ENCODE data around the gene LYL1. TPM values are rescaled to one million over a fixed set of nuclear protein-coding genes. Genes with fewer than 3 reads are reported as not detected.

LYL1 gene
- total and polyA plus RNA-seq, 9 of the 15 experiments (the other 6 are each of a cell fraction or from before 2014, with no cell fraction given), result 1.3 to 266 (median 34.0) TPM

GRCh38 chr19:13087295-13087694 is 15.4 kb downstream of the LYL1 start:
- H3K4me2 ChIP-seq (ENCODE audit: insufficient read depth, low read length), result no peak overlapping the region
- no peak for ATAC-seq
- H2AFZ ChIP-seq (ENCODE audit: low read depth, low read length), result no peak overlapping the region
- in situ Hi-C loops (cut with MboI), result no loop called here
- TF ChIP-seq HDAC2 (IDR thresholded peaks at IDR 0.05) (no peak), HEY1 (CRISPR knock-in tag; IDR thresholded peaks at IDR 0.05; ENCODE audit: borderline replicate concordance) (no peak), ZZZ3 (IDR thresholded peaks at IDR 0.05) (no peak), PPARD (CRISPR knock-in tag; IDR thresholded peaks at IDR 0.05) (no peak), KDM5B (IDR thresholded peaks at IDR 0.05; ENCODE audit: insufficient replicate concordance, low read depth, low read length) (no peak), MAFF (IDR thresholded peaks at IDR 0.05; ENCODE audit: low read length) (no peak), HNRNPK (IDR thresholded peaks at IDR 0.05; ENCODE audit: low read depth, low read length, poor library complexity, severe bottlenecking) (no peak), HBP1 (CRISPR knock-in tag; IDR thresholded peaks at IDR 0.05) (no peak), KLF1 (tag; IDR thresholded peaks at IDR 0.05) (no peak), DIDO1 (tag; IDR thresholded peaks at IDR 0.05; ENCODE audit: low read depth) (no peak), ZBTB11 (CRISPR knock-in tag; IDR thresholded peaks at IDR 0.05) (no peak), RUNX1 (IDR thresholded peaks at IDR 0.05; ENCODE audit: low read depth) (no peak)
- ChIA-PET POLR2A (interaction anchor here (0.6 to 1.9 kb wide), 3 partner anchors 17 to 148 kb away, joined by 3 to 5 read pairs (median 3); no protein-coding TSS in a partner anchor), CTCF (ENCODE audit: low intra/inter-chr PET ratio) (no interaction called here)
- peaks cover 11% of the 10 kb centered on the region; the same call in 1 of the 3 replicates for H3K36me3 ChIP-seq (ENCODE audit: control insufficient read depth, insufficient read depth, low read length)
- no TSS peak for BruUV-seq (replicated peaks)
- no peaks in the 10 kb centered on the region for H3K79me2 ChIP-seq (ENCODE audit: control insufficient read depth, insufficient read depth, low read length)
- H4K20me1 ChIP-seq (replicated peaks; ENCODE audit: control insufficient read depth, insufficient read depth, low read length), result no peaks in the 10 kb centered on the region
- H3K4me1 ChIP-seq (replicated peaks in 1 of 2; ENCODE audit: control insufficient read depth in 2 of 2, insufficient read depth in 2 of 2, low read length in 2 of 2), result peaks cover 0 to 46% of the 10 kb centered on the region in 2 experiments; a peak in 4 of 5 replicates
- intact Hi-C loops (cut with micrococcal nuclease), result no loop called here
- no peak for FAIRE-seq
- H3K9me3 ChIP-seq (replicated peaks; ENCODE audit: control insufficient read depth, insufficient read depth, low read depth, low read length), result no peaks in the 10 kb centered on the region
- H3K9ac ChIP-seq (ENCODE audit: insufficient read depth in 1 of 2, low read depth in 2 of 2, low read length in 2 of 2), result 0 out of 4 replicates have a peak overlapping the region, but pooled peaks of 1 of the 2 experiments have one; percentile 64
- DNase-seq (ENCODE audit: extremely low read depth in 1 of 4, low spot score in 3 of 4), result no peak
- WGBS (ENCODE audit: insufficient coverage, low coverage, missing lambda C conversion rate), result 87% methylated on average over 9 of the region's 12 CpGs
- H3K27me3 ChIP-seq (ENCODE audit: control insufficient read depth in 2 of 2, insufficient read depth in 2 of 2, low read length in 2 of 2), result no peaks in the 10 kb centered on the region
- H3K9me1 ChIP-seq (ENCODE audit: control insufficient read depth, insufficient read depth, low read length), result no peaks in the 10 kb centered on the region
- H3K4me3 ChIP-seq, result no peak overlapping the region
- H3K27ac ChIP-seq (ENCODE audit: extremely low read depth, low read depth, low read length), result no peak overlapping the region

Data from K562 (cell line).